ENCODE measurements around the gene TCEA3.

- TF ChIP-seq CTCF (IDR thresholded peaks at IDR 0.05; ENCODE audit: low read length) (no peak), EZH2phosphoT487 (IDR thresholded peaks at IDR 0.05; ENCODE audit: low read length) (no peak)
Measured at GRCh38 chr1:23400324-23401114, 24.0 kb downstream of the TCEA3 start.
